Measurements from ENCODE around the gene NDC80.
"Not testable (repeated sequence)": the region's sequence is repeated elsewhere in the genome, so short reads cannot be mapped to it uniquely, and the experiment has no call there.

Gene NDC80

GRCh38 chr18:2571200-2572170, at the start of gene NDC80, which contains the start of gene METTL4:
TSS of gene NDC80 (plus strand) at chr18:2571557. CDS start at chr18:2572986, 1,429 bp downstream.
TSS of gene METTL4 (minus strand) at chr18:2571505. CDS start at chr18:2567216, 4,289 bp downstream.
- peak; percentile 93 for DNase-seq

GRCh38 chr18:2522112-2522511, 49.2 kb upstream of the NDC80 start:
- DNase-seq, result no peak

- not testable (repeated sequence) for DNase-seq
Measured at GRCh38 chr18:2524794-2525198, 46.6 kb upstream of the NDC80 start.

- no peak for DNase-seq
Measured at GRCh38 chr18:2526329-2526728, 45.0 kb upstream of the NDC80 start.

GRCh38 chr18:2529154-2529553, 42.2 kb upstream of the NDC80 start:
- DNase-seq, result no peak

- no peak for DNase-seq
Measured at GRCh38 chr18:2531751-2532150, 39.6 kb upstream of the NDC80 start.

- no peak for DNase-seq
Measured at GRCh38 chr18:2532797-2533196, 38.6 kb upstream of the NDC80 start.

- DNase-seq, result no peak
Measured at GRCh38 chr18:2534906-2535305, 36.5 kb upstream of the NDC80 start.

GRCh38 chr18:2535419-2535910, 35.9 kb upstream of the NDC80 start:
- no peak for DNase-seq

- no peak for DNase-seq
Measured at GRCh38 chr18:2536063-2536462, 35.3 kb upstream of the NDC80 start.

- DNase-seq, result no peak
Measured at GRCh38 chr18:2536493-2536892, 34.9 kb upstream of the NDC80 start.

GRCh38 chr18:2537296-2537695, 34.1 kb upstream of the NDC80 start:
- DNase-seq, result no peak

- DNase-seq, result no peak
Measured at GRCh38 chr18:2538236-2538635, 33.1 kb upstream of the NDC80 start.

GRCh38 chr18:2538844-2539243, 32.5 kb upstream of the NDC80 start:
- no peak for DNase-seq

GRCh38 chr18:2540575-2540974, 30.8 kb upstream of the NDC80 start:
- DNase-seq, result no peak

- not testable (repeated sequence) for DNase-seq
Measured at GRCh38 chr18:2541925-2542563, 29.3 kb upstream of the NDC80 start.

- no peak for DNase-seq
Measured at GRCh38 chr18:2545155-2545554, 26.2 kb upstream of the NDC80 start.

GRCh38 chr18:2547477-2548087, 23.8 kb upstream of the NDC80 start:
- DNase-seq, result no peak

- DNase-seq, result no peak
Measured at GRCh38 chr18:2549462-2549861, 21.9 kb upstream of the NDC80 start.

- DNase-seq, result no peak
Measured at GRCh38 chr18:2551425-2551824, 19.9 kb upstream of the NDC80 start.

GRCh38 chr18:2554696-2555095, 16.7 kb upstream of the NDC80 start:
- no peak for DNase-seq

- DNase-seq, result no peak
Measured at GRCh38 chr18:2555895-2556294, 15.5 kb upstream of the NDC80 start.

- DNase-seq, result no peak
Measured at GRCh38 chr18:2557536-2557935, 13.8 kb upstream of the NDC80 start.
